Left lobe of liver (tissue), 2 donors: ENCODE results near the gene BCAS3. TPM values are rescaled to one million over a fixed set of nuclear protein-coding genes. Genes with fewer than 3 reads are reported as not detected.
"Not testable (repeated sequence)": the region's sequence is repeated elsewhere in the genome, so short reads cannot be mapped to it uniquely, and the experiment has no call there.

Experiments used
- ATAC-seq: fragments of 200-7000 bp; cut with Tn5 transposase; one replicate; pipeline ENCODE4 v1.9.1; 2020; ENCODE audit warnings: mild to moderate bottlenecking, moderate library complexity
- DNase-seq: peaks from one replicate; pipeline ENCODE4 v3.0.0-alpha.2; 2020; ENCODE audit warnings: low spot score
- total RNA-seq: library from RNA; stranded (reverse); gene quantifications from one replicate; pipeline ENCODE4 v1.2.1, GENCODE V29; 2021
- donor health status: DM: no; HTN: no; CAD: no; lungs with moderate emphysema.
- donor health status: DM: no; HTN: yes; CAD: no.

The BCAS3 gene
- total RNA-seq, 1 donor from 2014 or later: 20.9 TPM

DNA sequence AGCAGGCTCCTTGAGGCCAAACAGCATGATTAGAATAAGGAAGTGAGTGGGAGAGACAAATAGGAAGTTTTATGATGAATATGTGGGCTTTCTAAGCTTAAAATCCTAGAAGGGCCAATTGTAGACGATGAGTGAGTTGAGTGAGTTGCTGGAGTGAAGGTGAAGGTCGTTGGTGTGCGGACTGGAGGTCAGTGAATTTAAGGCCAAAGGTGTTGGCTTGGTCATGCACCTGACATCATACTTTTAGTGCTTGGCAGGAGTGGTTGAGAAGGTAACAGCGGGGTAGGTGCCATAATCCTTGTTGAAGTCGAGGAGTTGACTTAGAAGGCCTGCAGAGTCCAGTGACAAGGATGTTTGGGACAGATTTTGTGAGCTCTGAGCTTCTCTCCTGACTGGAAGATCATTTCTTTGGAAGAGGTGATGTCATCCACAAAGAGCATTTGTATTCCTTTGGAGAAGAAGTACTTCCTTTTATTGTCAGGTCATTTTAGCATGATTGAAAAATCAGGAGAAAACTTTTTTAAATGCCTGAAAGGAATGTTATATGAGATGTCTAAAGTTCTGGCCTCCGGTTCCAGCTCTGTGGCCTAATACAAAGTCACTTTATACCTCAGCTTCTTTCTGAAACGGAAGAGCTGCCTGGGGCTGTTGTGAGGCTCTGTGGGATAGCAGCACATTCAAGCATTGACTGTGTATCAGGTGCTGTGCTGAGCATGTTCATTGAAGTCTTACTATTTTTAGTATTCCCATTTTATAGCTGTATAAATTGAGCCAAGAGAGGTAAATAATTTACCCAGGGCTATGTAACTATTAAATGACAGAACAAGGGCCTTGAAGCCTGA, 668.4 kb downstream of the BCAS3 start:
- ATAC-seq (peak; percentile 57), DNase-seq (no peak)

DNA sequence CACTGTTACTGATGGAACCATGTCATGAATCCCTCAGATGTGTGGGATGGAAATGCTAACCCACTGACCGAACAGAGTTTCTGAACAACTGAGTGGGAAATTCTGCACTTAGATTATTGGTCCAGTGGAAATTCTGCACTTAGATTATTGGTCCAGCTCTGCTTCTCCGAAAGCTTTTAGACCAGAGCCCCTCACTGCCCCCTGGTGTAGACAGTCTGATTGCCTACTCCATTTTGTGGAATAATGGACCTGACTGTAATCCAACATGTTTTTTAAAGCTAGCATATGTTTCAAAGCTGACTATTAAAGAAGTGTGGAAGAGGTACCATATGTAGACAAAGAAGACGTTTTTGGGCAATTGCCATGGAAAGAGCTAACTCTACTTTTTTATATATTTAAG, 671.7 kb downstream of the BCAS3 start:
- ATAC-seq (no peak), DNase-seq (no peak)

DNA sequence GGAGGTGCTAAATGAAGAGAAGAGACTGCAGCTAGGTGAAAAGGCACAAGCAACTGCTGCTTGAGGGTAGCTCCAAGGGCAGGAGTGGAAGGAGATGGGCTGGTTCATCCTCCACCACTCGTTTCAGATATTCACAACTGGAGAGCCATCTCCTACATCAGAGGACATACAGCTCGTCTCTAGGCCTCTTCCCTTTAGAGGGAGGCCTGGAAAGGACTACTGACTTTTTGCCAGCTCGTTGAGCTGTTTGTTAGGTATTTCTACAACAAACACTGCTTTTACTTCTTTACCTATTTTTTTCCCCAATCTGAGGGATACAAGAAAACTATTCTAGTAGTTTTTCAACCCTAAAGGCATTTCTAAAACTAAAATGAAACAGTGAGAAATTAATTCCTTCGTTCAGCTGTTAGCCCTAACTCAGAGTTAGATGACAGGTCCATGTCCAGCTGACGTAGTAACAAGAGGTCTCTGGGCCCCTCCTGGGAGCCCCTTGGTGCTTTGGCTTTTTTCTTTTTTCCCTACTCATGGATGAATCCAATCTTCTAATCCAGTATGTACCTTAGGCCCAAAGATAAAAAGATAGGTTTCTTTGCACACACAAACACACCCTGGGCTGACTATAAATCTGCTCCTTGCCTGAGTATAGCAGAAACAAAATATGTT, 674.2 kb downstream of the BCAS3 start:
- no peak for DNase-seq
- no peak for ATAC-seq

- DNase-seq: no peak
- peak; percentile 30 for ATAC-seq
Measured at GRCh38 chr17:61352408-61352770, 674.7 kb downstream of the BCAS3 start.

- DNase-seq: no peak
- ATAC-seq: no peak
Measured at GRCh38 chr17:61352781-61353491, 675.3 kb downstream of the BCAS3 start.

DNA sequence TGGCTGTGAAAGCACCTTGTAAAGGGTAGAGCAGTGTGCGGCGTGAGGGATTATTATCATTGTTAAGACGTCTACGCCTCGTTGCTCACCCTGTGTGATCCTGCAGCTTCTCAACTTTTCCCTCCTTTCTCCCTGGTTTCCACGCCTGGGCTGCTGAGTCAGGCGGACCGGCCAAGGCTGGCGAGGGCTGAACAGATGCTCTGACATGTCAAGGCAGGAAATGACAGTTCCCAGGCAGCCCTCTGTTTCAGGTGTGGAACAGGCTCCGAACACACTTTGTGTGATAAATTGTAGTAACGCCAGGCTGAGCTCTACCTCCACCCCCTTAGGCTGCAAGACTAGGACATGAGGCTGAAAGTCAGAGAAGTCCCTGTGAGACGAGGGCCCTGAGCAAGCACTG, 676.0 kb downstream of the BCAS3 start:
- ATAC-seq: no peak

GRCh38 chr17:61354895-61355874, 677.5 kb downstream of the BCAS3 start:
- DNase-seq (no peak), ATAC-seq (no peak)

More for the DNA sequence above, 676.0 kb downstream of the BCAS3 start:
- no peak for DNase-seq

GRCh38 chr17:61357061-61357460, 679.4 kb downstream of the BCAS3 start:
- ATAC-seq: not testable (repeated sequence)

DNA sequence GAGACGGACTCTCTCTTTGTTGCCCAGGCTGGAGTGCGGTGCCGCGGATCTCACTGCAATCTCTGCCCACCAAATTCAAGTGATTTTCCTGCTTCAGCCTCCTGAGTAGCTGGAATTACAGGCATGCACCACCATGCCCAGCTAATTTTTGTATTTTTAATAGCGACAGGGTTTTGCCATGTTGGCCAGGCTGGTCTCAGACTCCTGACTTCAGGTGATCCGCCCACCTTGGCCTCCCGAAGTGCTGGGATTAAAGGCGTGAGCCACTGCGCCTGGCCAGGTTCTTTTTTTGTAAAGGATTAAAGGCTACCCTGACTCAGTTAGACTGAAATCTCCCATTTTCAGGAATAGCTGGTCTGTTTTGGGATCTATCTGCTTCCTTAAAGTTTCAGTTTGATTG, 681.9 kb downstream of the BCAS3 start:
- not testable (repeated sequence) for DNase-seq, ATAC-seq

More at GRCh38 chr17:61357061-61357460, 679.4 kb downstream of the BCAS3 start:
- not testable (repeated sequence) for DNase-seq

DNA sequence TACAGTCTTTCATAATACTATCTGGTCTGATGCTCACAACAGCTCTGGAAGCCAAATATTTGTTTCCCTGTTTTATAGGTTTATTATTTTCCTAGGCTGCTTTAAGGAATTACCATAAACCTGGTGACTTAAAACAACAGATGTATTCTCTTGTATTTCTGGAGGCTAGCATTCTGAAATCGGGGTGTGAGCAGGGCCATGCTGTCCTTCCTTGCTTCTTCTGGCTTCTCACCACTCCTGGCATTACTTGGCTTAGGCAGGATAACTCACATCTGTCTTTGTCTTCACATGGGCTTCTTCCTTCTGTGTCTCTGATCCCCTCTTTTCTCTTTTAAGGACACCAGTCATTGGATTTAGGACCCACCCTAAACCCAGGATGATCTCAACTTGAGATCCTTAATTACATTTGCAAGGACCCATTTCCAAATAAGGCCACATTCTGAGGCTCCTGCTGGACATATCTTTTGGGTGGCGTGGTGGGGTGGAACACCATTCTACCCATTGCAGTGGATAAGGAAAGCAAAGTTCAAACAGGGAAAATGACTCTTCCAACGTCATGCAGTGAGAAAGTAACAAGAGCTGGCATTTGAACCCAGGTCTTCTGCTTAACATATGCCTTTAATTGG, 682.8 kb downstream of the BCAS3 start:
- no peak for ATAC-seq
- DNase-seq: no peak

- DNase-seq (no peak), ATAC-seq (no peak)
Measured at GRCh38 chr17:61361084-61361483, 683.4 kb downstream of the BCAS3 start.

- DNase-seq (no peak), ATAC-seq (no peak)
Measured at GRCh38 chr17:61362396-61362795, 684.7 kb downstream of the BCAS3 start.

GRCh38 chr17:61362852-61363600, 685.4 kb downstream of the BCAS3 start:
- ATAC-seq (no peak), DNase-seq (no peak)

GRCh38 chr17:61363601-61364462, 686.2 kb downstream of the BCAS3 start:
- DNase-seq (no peak), ATAC-seq (no peak)

GRCh38 chr17:61364463-61364846, 686.8 kb downstream of the BCAS3 start:
- ATAC-seq: no peak
- no peak for DNase-seq

DNA sequence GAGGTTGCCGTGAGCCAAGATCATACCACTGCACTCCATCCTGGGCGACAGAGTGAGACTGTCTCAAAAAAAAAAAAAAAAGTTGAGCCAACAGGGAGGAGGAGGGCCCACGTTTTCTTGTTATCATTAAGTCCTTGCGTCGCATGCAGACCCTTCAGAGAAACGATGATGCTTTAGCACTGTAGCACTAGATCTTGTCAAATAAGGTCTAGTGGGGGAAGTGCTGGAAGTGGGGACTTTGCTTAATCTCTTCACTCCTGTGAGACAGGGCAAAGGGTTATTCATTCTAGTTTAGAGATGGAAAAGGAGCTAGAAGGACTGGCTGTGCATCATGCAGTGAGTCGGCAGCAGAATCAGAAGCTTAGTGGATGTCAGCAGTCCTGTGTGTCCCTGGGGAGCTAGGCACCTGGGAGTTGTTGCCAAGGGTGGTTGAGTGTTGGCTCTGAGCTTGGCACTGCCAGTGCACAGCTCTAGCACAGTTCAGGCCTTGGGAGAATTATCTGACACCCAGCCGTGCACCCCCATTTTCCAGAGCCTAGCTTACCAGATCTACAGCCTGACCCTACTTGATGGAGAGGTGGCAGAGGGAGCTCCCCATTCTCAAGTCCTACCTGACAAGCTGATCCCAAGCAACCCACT, 688.5 kb downstream of the BCAS3 start:
- ATAC-seq: peak; percentile 33

GRCh38 chr17:61366715-61367413, 689.2 kb downstream of the BCAS3 start:
- DNase-seq: no peak
- peak; percentile 69 for ATAC-seq

More for the DNA sequence above, 688.5 kb downstream of the BCAS3 start:
- DNase-seq: no peak
